NCI-H524 (cell line): ENCODE measurements around the gene POMT2.

ENCODE experiments used
- DNase-seq, 2 experiments: peaks; one replicate each; lab custom pipeline; 2025; lab: John Stamatoyannopoulos, UW

The POMT2 gene

GRCh38 chr14:77267937-77268699 is 52.6 kb downstream of the POMT2 start:
- peak in 1 of 2 experiments; percentile 34 for DNase-seq

- no peak for DNase-seq
These were observed 54.3 kb downstream of the POMT2 start for GRCh38 chr14:77266336-77266735.

GRCh38 chr14:77265561-77266335 is 54.9 kb downstream of the POMT2 start:
- peak; percentile 49 to 83 for DNase-seq

GRCh38 chr14:77265187-77265515 is 55.5 kb downstream of the POMT2 start:
- DNase-seq = no peak

- peak in 1 of 2 experiments; percentile 34 for DNase-seq
These were observed 56.1 kb downstream of the POMT2 start for GRCh38 chr14:77264466-77265186.

- no peak for DNase-seq
These were observed 60.1 kb downstream of the POMT2 start for GRCh38 chr14:77260631-77261030.

- DNase-seq = no peak
These were observed 60.5 kb downstream of the POMT2 start for GRCh38 chr14:77260199-77260598.

- no peak for DNase-seq
These were observed 61.5 kb downstream of the POMT2 start for GRCh38 chr14:77259025-77259715.

- DNase-seq = no peak
These were observed 62.1 kb downstream of the POMT2 start for GRCh38 chr14:77258566-77258965.

- DNase-seq = no peak
These were observed 63.0 kb downstream of the POMT2 start for GRCh38 chr14:77257700-77258099.

GRCh38 chr14:77256694-77257093 is 64.0 kb downstream of the POMT2 start:
- no peak for DNase-seq

- DNase-seq = no peak
These were observed 67.1 kb downstream of the POMT2 start for GRCh38 chr14:77253333-77254190.

GRCh38 chr14:77251870-77252269 is 68.8 kb downstream of the POMT2 start:
- DNase-seq = no peak

GRCh38 chr14:77250927-77251326 is 69.8 kb downstream of the POMT2 start:
- DNase-seq = no peak

- no peak for DNase-seq
These were observed 71.4 kb downstream of the POMT2 start for GRCh38 chr14:77249286-77249685.

- DNase-seq = no peak
These were observed 72.0 kb downstream of the POMT2 start for GRCh38 chr14:77248666-77249065.

- no peak for DNase-seq
These were observed 73.9 kb downstream of the POMT2 start for GRCh38 chr14:77246784-77247183.

- DNase-seq = no peak
These were observed 74.9 kb downstream of the POMT2 start for GRCh38 chr14:77245820-77246219.

GRCh38 chr14:77243853-77244252 is 76.8 kb downstream of the POMT2 start:
- no peak for DNase-seq

GRCh38 chr14:77242752-77243151 is 77.9 kb downstream of the POMT2 start:
- DNase-seq = no peak

GRCh38 chr14:77241955-77242354 is 78.7 kb downstream of the POMT2 start:
- no peak for DNase-seq
